GM12872 (cell line): ENCODE data around the gene TMEM108.

Experiments used
- TF ChIP-seq, protein P1 (sequence below): IDR thresholded peaks from 3 replicates; pipeline ENCODE4 v1.5.1; 2011; ENCODE audit warnings: low read depth, mild to moderate bottlenecking, low read length, moderate library complexity; ENCODE audit not compliant: insufficient read depth

The TMEM108 gene

DNA sequence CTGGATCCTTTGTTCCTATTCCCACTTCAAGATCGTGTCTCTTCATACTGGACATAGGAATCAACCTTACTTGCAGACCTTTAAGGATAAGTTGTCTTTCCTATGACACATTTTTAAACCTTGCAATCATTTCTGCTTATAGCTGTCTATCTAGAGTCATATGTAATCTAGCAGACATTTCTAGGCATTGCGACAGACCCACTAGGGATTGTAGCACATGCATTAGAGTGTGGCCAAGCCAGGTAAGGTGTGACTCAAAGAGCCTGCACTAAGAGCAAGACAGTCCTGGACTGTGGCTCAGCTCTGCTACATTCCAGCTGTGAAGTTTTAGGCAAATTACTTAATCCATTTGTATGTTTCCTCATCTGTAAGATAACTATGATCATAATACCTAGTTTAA, 322.8 kb downstream of the TMEM108 start:
- TF ChIP-seq, protein P1, sequence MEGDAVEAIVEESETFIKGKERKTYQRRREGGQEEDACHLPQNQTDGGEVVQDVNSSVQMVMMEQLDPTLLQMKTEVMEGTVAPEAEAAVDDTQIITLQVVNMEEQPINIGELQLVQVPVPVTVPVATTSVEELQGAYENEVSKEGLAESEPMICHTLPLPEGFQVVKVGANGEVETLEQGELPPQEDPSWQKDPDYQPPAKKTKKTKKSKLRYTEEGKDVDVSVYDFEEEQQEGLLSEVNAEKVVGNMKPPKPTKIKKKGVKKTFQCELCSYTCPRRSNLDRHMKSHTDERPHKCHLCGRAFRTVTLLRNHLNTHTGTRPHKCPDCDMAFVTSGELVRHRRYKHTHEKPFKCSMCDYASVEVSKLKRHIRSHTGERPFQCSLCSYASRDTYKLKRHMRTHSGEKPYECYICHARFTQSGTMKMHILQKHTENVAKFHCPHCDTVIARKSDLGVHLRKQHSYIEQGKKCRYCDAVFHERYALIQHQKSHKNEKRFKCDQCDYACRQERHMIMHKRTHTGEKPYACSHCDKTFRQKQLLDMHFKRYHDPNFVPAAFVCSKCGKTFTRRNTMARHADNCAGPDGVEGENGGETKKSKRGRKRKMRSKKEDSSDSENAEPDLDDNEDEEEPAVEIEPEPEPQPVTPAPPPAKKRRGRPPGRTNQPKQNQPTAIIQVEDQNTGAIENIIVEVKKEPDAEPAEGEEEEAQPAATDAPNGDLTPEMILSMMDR, result no peak

GRCh38 chr3:133361435-133361834, 323.2 kb downstream of the TMEM108 start:
- TF ChIP-seq, protein P1, result no peak

DNA sequence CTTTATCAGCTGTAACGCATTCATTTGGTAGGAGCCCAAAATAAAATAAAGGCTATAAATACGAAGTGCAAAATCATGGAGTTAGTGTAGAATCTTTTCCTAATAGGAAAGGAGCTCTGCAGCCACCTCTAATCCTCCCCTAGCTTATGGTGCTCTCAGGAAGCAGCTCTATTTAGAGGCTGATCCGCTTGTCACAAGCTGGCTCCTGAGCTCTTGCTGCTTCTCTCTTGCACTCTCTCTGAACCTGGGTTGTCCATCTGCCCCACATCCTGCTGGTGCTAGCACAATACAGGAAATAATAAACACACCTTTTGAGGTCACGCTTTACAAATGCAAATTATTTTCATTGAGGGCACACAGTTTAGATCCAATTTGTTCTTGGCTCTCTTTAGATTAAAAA, 324.3 kb downstream of the TMEM108 start:
- TF ChIP-seq, protein P1, result no peak

GRCh38 chr3:133364704-133365103, 326.5 kb downstream of the TMEM108 start:
- TF ChIP-seq, protein P1, result no peak

GRCh38 chr3:133366921-133367320, 328.7 kb downstream of the TMEM108 start:
- TF ChIP-seq, protein P1, result no peak

GRCh38 chr3:133367403-133367802, 329.2 kb downstream of the TMEM108 start:
- TF ChIP-seq, protein P1, result no peak

DNA sequence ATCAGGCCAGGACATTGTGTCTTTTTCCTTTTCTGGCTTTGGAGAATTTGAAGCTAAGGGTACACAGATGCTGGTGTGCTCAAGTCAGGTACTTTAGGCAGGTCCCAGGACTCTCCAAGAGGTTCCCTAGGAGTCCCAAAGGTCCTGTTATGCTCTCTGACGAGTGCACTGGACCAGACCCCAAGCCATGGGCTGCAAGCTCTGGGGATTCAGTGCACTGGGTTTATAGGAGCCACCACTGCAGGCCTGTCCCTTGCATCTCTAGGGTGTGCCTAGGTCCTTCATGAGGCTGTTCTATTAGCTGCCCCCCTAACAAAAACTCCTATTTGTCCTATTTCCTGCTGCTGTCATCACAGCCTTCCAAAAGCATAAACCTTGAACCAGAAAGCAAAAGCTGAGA, 329.8 kb downstream of the TMEM108 start:
- TF ChIP-seq, protein P1, result no peak
